Adrenal gland (tissue), 5 donors: Measurements from ENCODE around the gene SAFB.

Experiments
- CTCF ChIP-seq, 6 experiments: fragments of 450-650 bp in 4 of 6; fragments of 200-600 bp in 2 of 6; sonication (generic) in 1 of 6; IDR thresholded peaks; 1 replicate in 5 of 6; 2 replicates in 1 of 6; pipeline versions ENCODE4 v1.5.1 to v1.8.0; 2016 to 2021; ENCODE audit warnings: antibody characterized with exemption in 6 of 6, mild to moderate bottlenecking in 2 of 6, moderate library complexity in 1 of 6
- POLR2A ChIP-seq, 2 donors: fragments of 450-650 bp; IDR thresholded peaks; one replicate each; pipeline ENCODE4 v1.6.1; 2017; ENCODE audit warnings: antibody characterized with exemption in 2 of 2, mild to moderate bottlenecking in 2 of 2, moderate library complexity in 1 of 2
- donor health status: DM: no; HTN: no; CAD: no.

- TF ChIP-seq CTCF (IDR thresholded peaks at IDR 0.05): no peak
- TF ChIP-seq POLR2A (IDR thresholded peaks at IDR 0.05): no peak
Observed at GRCh38 chr19:5691822-5692722, 69.2 kb downstream of the SAFB start.
